Keratinocyte (primary cell): ENCODE measurements around the gene PLEKHA6.

ENCODE experiments used
- CTCF ChIP-seq, 3 experiments: IDR thresholded peaks in 1 of 3; conservative IDR thresholded peaks in 1 of 3; optimal IDR thresholded peaks in 1 of 3; 2 replicates in 2 of 3; 3 replicates in 1 of 3; pipeline versions ENCODE3 to v1.5.1; 2011; ENCODE audit warnings: low read length in 3 of 3, mild to moderate bottlenecking in 3 of 3, moderate library complexity in 2 of 3, control low read depth in 1 of 3, inconsistent platforms in 1 of 3; ENCODE audit not compliant: insufficient read depth in 2 of 3; ENCODE audit errors: extremely low read depth in 1 of 3
- EZH2 ChIP-seq: IDR thresholded peaks from one replicate; pipeline ENCODE4 v1.6.1; 2012; ENCODE audit warnings: inconsistent platforms, mild to moderate bottlenecking, low read length, moderate library complexity

DNA sequence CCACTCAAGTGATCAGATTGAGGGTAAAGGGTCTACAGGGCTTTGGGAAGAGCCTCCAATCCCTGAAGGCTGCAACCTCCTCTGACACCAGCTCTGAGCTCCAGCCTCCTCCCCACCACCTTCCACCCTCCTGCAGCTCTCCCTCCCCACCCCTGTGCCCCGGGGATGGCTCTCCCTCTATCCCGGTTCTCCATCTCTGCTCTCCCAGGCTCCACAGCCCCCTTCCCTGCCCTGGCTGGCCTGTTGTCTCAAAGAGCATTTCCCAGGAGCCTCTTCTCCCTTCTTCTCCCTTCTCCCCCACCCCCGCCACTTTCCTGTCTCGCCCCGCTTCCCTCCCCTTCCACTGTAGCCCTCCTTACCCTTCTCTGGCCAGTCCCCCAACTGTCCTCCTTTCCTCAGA, 1.1 kb downstream of the PLEKHA6 start:
- TF ChIP-seq CTCF (optimal IDR thresholded peaks at IDR 0.05 in 1 of 3, IDR thresholded peaks at IDR 0.05 in 1 of 3, conservative IDR thresholded peaks at IDR 0.05 in 1 of 3; ENCODE audit: extremely low read depth in 1 of 3, insufficient read depth in 2 of 3, low read length in 3 of 3) (no peak), EZH2 (no peak)
